Heart right ventricle (tissue), 16 donors: Measurements from ENCODE around the gene ANXA6. TPM values are rescaled to one million over a fixed set of nuclear protein-coding genes. Genes with fewer than 3 reads are reported as not detected.
A peak's percentile ranks its signal among the peaks of the same experiment; 100 is the strongest.

ENCODE experiments used
- ATAC-seq, 8 donors: fragments of 200-7000 bp; cut with Tn5 transposase; one replicate each; pipeline ENCODE4 v1.9.1; 2020; ENCODE audit warnings: mild to moderate bottlenecking in 8 of 8, moderate library complexity in 8 of 8, moderate number of reproducible peaks in 1 of 8
- DNase-seq, 2 donors: peaks; one replicate each; pipeline ENCODE4 v3.0.0-alpha.2; 2020
- H3K27ac ChIP-seq, 10 donors: fragments of 200-600 bp; sonication (generic) in 2 of 10; one replicate each; pipeline versions ENCODE4 v1.5.0 to v1.8.0; 2020 to 2022; ENCODE audit warnings: mild to moderate bottlenecking in 3 of 10
- H3K27me3 ChIP-seq, 7 donors: fragments of 200-600 bp; one replicate each; pipeline ENCODE4 v1.8.0; 2021 to 2022; ENCODE audit warnings: mild to moderate bottlenecking in 2 of 7
- H3K36me3 ChIP-seq, 9 donors: fragments of 200-600 bp; sonication (generic) in 1 of 9; one replicate each; pipeline versions ENCODE4 v1.5.0 to v1.8.0; 2020 to 2022; ENCODE audit warnings: mild to moderate bottlenecking in 2 of 9
- H3K4me1 ChIP-seq, 9 donors: fragments of 200-600 bp; sonication (generic) in 1 of 9; one replicate each; pipeline versions ENCODE4 v1.5.0 to v1.8.0; 2020 to 2022; ENCODE audit warnings: mild to moderate bottlenecking in 4 of 9
- H3K4me3 ChIP-seq, 10 donors: fragments of 200-600 bp; sonication (generic) in 2 of 10; one replicate each; pipeline versions ENCODE4 v1.5.0 to v1.8.0; 2020 to 2022; ENCODE audit warnings: mild to moderate bottlenecking in 7 of 10, moderate library complexity in 2 of 10
- H3K9me3 ChIP-seq, 11 donors: fragments of 200-600 bp in 10 of 11; sonication (generic) in 2 of 11; one replicate each; pipeline versions ENCODE4 v1.5.0 to v1.8.0; 2013 to 2022; ENCODE audit warnings: mild to moderate bottlenecking in 2 of 11, control low read depth in 1 of 11, moderate library complexity in 1 of 11
- WGBS, 2 donors: extraction: QIAGEN DNeasy Blood & Tissue Kit; methylation state at CpG; one replicate each; pipeline ENCODE4 v1.1.7; 2013; ENCODE audit warnings: inconsistent platforms in 1 of 2; 5-methylcytosine and 5-hydroxymethylcytosine counted together
- intact Hi-C, 10 donors: fragments of 100-400 bp; cut with DNase I; formaldehyde crosslinking; loops; one replicate each; pipeline versions ENCODE4 v1.11.1 to v1.14.2; 2022
- polyA plus RNA-seq, 2 donors: library from polyadenylated mRNA; stranded (reverse); fragments of 200-250 nt; gene quantifications; one replicate each; pipeline ENCODE4 v1.2.3, GENCODE V29; 2013
- total RNA-seq, 10 donors: library from RNA; stranded (reverse); fragmentation: NEBNext Ultra II Directional in 3 of 10; extraction: Animal tissue kit (Norgen Biotek cat#: 25700) in 3 of 10; gene quantifications; one replicate each; pipeline versions ENCODE4 v1.2.1 to v1.2.4, GENCODE V29; 2021 to 2023
- TF ChIP-seq, protein P1 (sequence below), 9 donors: fragments of 200-600 bp; sonication (generic) in 2 of 9; IDR thresholded peaks; one replicate each; pipeline versions ENCODE4 v1.5.0 to v1.8.0; 2021 to 2022; ENCODE audit warnings: antibody characterized with exemption in 9 of 9, mild to moderate bottlenecking in 5 of 9, moderate library complexity in 1 of 9
- donor health status: Arrhythmogenic right ventricular cardiomyopathy.
- donor health status: ischemic (EF 13 %, LVEDD 7.1; RV severe dilation, severe dysfunction).
- donor health status: healthy with polysubstance abuse.
- donor health status: DM: no; HTN: yes; CAD: no.
- donor health status: DM: no; HTN: no; CAD: no.
- donor health status: ischemic (EF 25% LVEDD 6.9; RV normal size, moderate dysfunction).
- donor health status: ischemic (EF 25% LVEDD 5.7; RV mildly dilated, moderate dysfunction).
- donor health status: healthy.
- donor health status: DM: yes; HTN: yes; CAD: no.
- donor health status: Ischemic cardiomyopathy.
- donor health status: ischemic (EF 35%, LVEDD 5.7; RV mildly dilated, moderate dysfunction).
- donor health status: nonischemic (EF 11% LVEDD 7.7; RV severe dilation, severe dysfunction).
- donor health status: DM: yes; HTN: yes; CAD: no.
- donor health status: PGD.
- donor health status: ischemic (EF 29% LVEDD 5.4; RV normal size, mild dysfunction).
- donor health status: nonischemic (EF 23%, LVEDD 6.1; RV moderate dilation, normal function).

Gene ANXA6
- total and polyA plus RNA-seq, 12 donors, result 137 to 275 (median 218) TPM

DNA sequence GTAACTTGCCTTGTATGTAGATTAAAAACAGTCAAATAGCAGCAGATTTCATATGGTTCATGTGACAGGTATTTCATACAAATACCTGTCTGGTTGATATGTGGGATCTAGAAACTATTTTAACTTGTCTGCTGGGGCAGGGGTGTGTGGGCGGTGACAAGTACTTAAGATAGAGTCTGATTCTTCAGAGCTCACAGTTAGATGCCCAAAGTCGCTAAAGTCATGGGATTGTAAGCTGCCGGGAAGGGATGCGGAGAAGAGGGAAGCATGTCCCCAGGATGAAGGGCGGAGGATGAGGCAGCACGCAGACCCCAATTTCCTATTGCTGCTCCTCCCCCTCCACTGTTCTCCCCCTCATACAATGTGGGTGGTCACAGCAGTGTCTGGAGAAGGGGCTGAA lies 13.3 kb downstream of the ANXA6 start:
- no peak overlapping the region for H3K27ac ChIP-seq

DNA sequence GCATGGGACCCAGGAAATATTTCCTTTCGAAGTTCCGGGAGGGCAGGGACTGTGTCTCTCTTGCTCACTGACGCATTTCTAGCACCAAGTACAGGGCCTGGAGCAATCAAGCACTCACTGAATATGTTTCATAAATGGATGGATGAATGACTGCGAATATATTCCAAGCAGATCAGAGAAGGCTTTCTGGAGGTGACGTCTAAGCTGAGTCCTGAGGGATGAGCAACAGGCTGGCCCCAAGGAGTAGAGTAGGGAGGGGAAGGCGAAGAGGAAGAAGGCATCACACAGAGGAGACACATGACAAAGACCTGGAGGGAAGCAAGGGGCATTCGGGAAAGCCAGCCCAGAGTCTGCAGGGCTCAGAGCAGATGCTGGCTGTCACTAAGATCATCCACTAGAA lies 13.9 kb downstream of the ANXA6 start:
- Histone ChIP-seq H3K9me3 (no peaks in the 10 kb centered on the region), H3K27ac (peak overlapping the region in 1 of 10 donors; percentile 26), H3K4me3 (no peak overlapping the region), H3K27me3 (no peaks in the 10 kb centered on the region), H3K4me1 (peaks cover 19 to 93% (median 80%) of the 10 kb centered on the region in 9 donors), H3K36me3 (peaks cover 0 to 93% (median 18%) of the 10 kb centered on the region in 9 donors)
- DNase-seq (no peak), ATAC-seq (no peak)
- intact Hi-C loops, result loop anchor here in 1 of 10 donors (10.0 kb wide), 1 partner anchor 101 kb away; no protein-coding TSS in a partner anchor
- TF ChIP-seq, protein P1, sequence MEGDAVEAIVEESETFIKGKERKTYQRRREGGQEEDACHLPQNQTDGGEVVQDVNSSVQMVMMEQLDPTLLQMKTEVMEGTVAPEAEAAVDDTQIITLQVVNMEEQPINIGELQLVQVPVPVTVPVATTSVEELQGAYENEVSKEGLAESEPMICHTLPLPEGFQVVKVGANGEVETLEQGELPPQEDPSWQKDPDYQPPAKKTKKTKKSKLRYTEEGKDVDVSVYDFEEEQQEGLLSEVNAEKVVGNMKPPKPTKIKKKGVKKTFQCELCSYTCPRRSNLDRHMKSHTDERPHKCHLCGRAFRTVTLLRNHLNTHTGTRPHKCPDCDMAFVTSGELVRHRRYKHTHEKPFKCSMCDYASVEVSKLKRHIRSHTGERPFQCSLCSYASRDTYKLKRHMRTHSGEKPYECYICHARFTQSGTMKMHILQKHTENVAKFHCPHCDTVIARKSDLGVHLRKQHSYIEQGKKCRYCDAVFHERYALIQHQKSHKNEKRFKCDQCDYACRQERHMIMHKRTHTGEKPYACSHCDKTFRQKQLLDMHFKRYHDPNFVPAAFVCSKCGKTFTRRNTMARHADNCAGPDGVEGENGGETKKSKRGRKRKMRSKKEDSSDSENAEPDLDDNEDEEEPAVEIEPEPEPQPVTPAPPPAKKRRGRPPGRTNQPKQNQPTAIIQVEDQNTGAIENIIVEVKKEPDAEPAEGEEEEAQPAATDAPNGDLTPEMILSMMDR (IDR thresholded peaks at IDR 0.05), result no peak
- WGBS, 2 donors, result 68 to 85% methylated on average over 7 of the region's 7 CpGs

More for the DNA sequence above, 13.3 kb downstream of the ANXA6 start:
- 37 to 71% methylated on average over 6 of the region's 6 CpGs for WGBS, 2 donors
- Histone ChIP-seq H3K4me3 (no peak overlapping the region), H3K4me1 (peaks cover 19 to 99% (median 82%) of the 10 kb centered on the region in 9 donors), H3K9me3 (no peaks in the 10 kb centered on the region), H3K27me3 (no peaks in the 10 kb centered on the region), H3K36me3 (peaks cover 0 to 87% (median 12%) of the 10 kb centered on the region in 9 donors)
- intact Hi-C loops, result loop anchor here in 1 of 10 donors (10.0 kb wide), 1 partner anchor 101 kb away; no protein-coding TSS in a partner anchor
- TF ChIP-seq, protein P1 (IDR thresholded peaks at IDR 0.05), result no peak
- DNase-seq (no peak), ATAC-seq (no peak)

DNA sequence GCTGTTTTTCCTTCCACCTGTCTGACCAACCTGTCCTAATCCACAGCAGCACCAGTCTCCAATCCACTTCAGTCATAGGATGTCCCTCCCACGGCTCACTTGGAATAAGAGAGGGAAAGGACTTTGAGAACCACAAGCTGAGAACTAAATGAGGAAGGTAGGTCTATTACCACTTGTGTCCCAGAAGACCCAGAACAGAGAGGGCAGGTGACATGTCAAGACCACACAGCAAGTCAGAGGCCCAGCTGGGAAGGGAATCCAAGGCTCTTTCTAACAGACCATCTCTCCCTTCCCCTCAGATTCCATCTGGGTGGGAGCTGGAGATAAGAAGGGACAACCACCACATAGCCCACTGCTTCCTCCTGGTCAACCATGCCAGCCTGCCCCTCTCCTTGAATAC lies 14.6 kb downstream of the ANXA6 start:
- 74 to 76% methylated on average over 1 of the region's 1 CpG for WGBS, 2 donors
- H3K4me1 ChIP-seq, result peaks cover 19 to 86% (median 73%) of the 10 kb centered on the region in 9 donors
- intact Hi-C loops, result loop anchor here in 1 of 10 donors (10.0 kb wide), 1 partner anchor 102 kb away; no protein-coding TSS in a partner anchor

DNA sequence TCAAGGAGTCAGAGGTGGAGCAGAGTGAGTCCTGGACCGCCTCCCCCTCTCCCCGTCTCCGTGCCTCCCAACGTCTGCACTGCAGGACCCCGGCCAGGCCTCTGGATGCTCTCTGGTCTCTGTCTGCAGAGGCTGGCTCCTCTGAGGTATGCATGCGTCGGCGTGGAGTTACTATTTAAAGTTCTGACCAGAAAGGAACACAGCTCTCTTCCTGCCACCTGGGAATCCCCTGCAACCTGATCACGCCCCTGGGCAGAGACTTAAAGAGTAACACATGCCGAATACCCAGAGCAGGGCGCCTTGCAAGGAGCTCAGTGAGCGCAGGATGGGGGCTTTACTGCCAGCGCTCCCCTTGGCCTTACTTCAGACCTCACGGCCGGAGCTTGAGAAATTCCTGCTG lies 16.0 kb downstream of the ANXA6 start:
- TF ChIP-seq, protein P1 (IDR thresholded peaks at IDR 0.05), result no peak
- 11 to 20% methylated on average over 15 of the region's 15 CpGs for WGBS, 2 donors
- intact Hi-C loops, result loop anchor here in 1 of 10 donors (10.0 kb wide), 1 partner anchor 103 kb away; no protein-coding TSS in a partner anchor
- H3K4me1 ChIP-seq, result peaks cover 19 to 72% (median 63%) of the 10 kb centered on the region in 9 donors
- H3K36me3 ChIP-seq, result peaks cover 0 to 99% (median 37%) of the 10 kb centered on the region in 9 donors
- no peaks in the 10 kb centered on the region for H3K9me3 ChIP-seq
- H3K27me3 ChIP-seq, result no peaks in the 10 kb centered on the region
- DNase-seq (peak in 1 of 2 donors; percentile 53), ATAC-seq (peak; percentile 70 to 94 (median 82))
- peak overlapping the region in 3 of 10 donors; percentile 0 to 18 (median 14) for H3K4me3 ChIP-seq
- H3K27ac ChIP-seq, result peak overlapping the region in 9 of 10 donors; percentile 50 to 81 (median 77)

More for the DNA sequence above, 14.6 kb downstream of the ANXA6 start:
- H3K9me3 ChIP-seq, result no peaks in the 10 kb centered on the region
- TF ChIP-seq, protein P1 (IDR thresholded peaks at IDR 0.05), result no peak
- peaks cover 0 to 99% (median 25%) of the 10 kb centered on the region in 9 donors for H3K36me3 ChIP-seq
- no peaks in the 10 kb centered on the region for H3K27me3 ChIP-seq
- ATAC-seq (no peak), DNase-seq (no peak)
- peak overlapping the region in 1 of 10 donors; percentile 58 for H3K27ac ChIP-seq
- H3K4me3 ChIP-seq, result no peak overlapping the region
